Measurements from ENCODE around the gene CD14.
A peak's percentile ranks its signal among the peaks of the same experiment; 100 is the strongest.
"Not testable (repeated sequence)": the region's sequence is repeated elsewhere in the genome, so short reads cannot be mapped to it uniquely, and the experiment has no call there.

CD14 gene

GRCh38 chr5:140633021-140633471 lies at the start of gene CD14:
Gene CD14 (minus strand): TSS chr5:140633175. CDS start chr5:140633071, 104 bp downstream.
- no peak for DNase-seq (ENCODE audit: low read depth in 2 of 2)

GRCh38 chr5:140678993-140679392 lies 46.0 kb upstream of the CD14 start:
- no peak for DNase-seq (ENCODE audit: low read depth in 2 of 2)

- no peak for DNase-seq (ENCODE audit: low read depth in 2 of 2)
Observed at GRCh38 chr5:140677947-140678346, 45.0 kb upstream of the CD14 start.

GRCh38 chr5:140674629-140675028 lies 41.7 kb upstream of the CD14 start:
- no peak for DNase-seq (ENCODE audit: low read depth in 2 of 2)

- no peak for DNase-seq (ENCODE audit: low read depth in 2 of 2)
Observed at GRCh38 chr5:140674211-140674610, 41.2 kb upstream of the CD14 start.

- DNase-seq (ENCODE audit: low read depth in 2 of 2) = no peak
Observed at GRCh38 chr5:140673187-140673976, 40.4 kb upstream of the CD14 start, which contains the start of gene DND1. Gene DND1 (minus strand): TSS chr5:140673576. CDS start chr5:140673542, 34 bp downstream.

- no peak for DNase-seq (ENCODE audit: low read depth in 2 of 2)
Observed at GRCh38 chr5:140672455-140673186, 39.6 kb upstream of the CD14 start.

GRCh38 chr5:140671472-140672125 lies 38.6 kb upstream of the CD14 start:
- no peak for DNase-seq (ENCODE audit: low read depth in 2 of 2)

- DNase-seq (ENCODE audit: low read depth in 2 of 2) = not testable (repeated sequence)
Observed at GRCh38 chr5:140671035-140671434, 38.1 kb upstream of the CD14 start.

GRCh38 chr5:140664359-140665119 lies 31.6 kb upstream of the CD14 start, which contains the start of gene WDR55:
Gene WDR55 (plus strand): TSS chr5:140664904. CDS start chr5:140664913, 9 bp downstream.
- DNase-seq (ENCODE audit: low read depth in 2 of 2) = peak; percentile 96

GRCh38 chr5:140664030-140664358 lies 31.0 kb upstream of the CD14 start:
- DNase-seq (ENCODE audit: low read depth in 2 of 2) = no peak

- not testable (repeated sequence) for DNase-seq (ENCODE audit: low read depth in 2 of 2)
Observed at GRCh38 chr5:140660371-140660770, 27.4 kb upstream of the CD14 start.

- no peak for DNase-seq (ENCODE audit: low read depth in 2 of 2)
Observed at GRCh38 chr5:140658870-140659269, 25.9 kb upstream of the CD14 start.

GRCh38 chr5:140647042-140647419 lies 14.1 kb upstream of the CD14 start:
- no peak for DNase-seq (ENCODE audit: low read depth in 2 of 2)

GRCh38 chr5:140642718-140643117 lies 9.7 kb upstream of the CD14 start:
- no peak for DNase-seq (ENCODE audit: low read depth in 2 of 2)

GRCh38 chr5:140641716-140642115 lies 8.7 kb upstream of the CD14 start:
- DNase-seq (ENCODE audit: low read depth in 2 of 2) = no peak

- DNase-seq (ENCODE audit: low read depth in 2 of 2) = peak; percentile 98
Observed at GRCh38 chr5:140639148-140639981, 6.4 kb upstream of the CD14 start, which contains the start of gene TMCO6. Gene TMCO6 (plus strand): TSS chr5:140639451. CDS start chr5:140639528, 77 bp downstream.

GRCh38 chr5:140638898-140639147 lies 5.8 kb upstream of the CD14 start:
- not testable (repeated sequence) for DNase-seq (ENCODE audit: low read depth in 2 of 2)

GRCh38 chr5:140637371-140638100 lies 4.6 kb upstream of the CD14 start:
- no peak for DNase-seq (ENCODE audit: low read depth in 2 of 2)

Measured in stimulated activated CD8-positive, alpha-beta memory T cell treated with anti-CD3 and anti-CD28 coated beads, Interleukin-2, amount 100 ng/mL, for 48 hours (primary cell).